Skin epidermis (tissue), 12 donors: ENCODE results near the gene MAD1L1.
"Not testable (repeated sequence)": the region's sequence is repeated elsewhere in the genome, so short reads cannot be mapped to it uniquely, and the experiment has no call there.

Experiments
- H3K27ac ChIP-seq, 21 experiments: fragments of 200-600 bp; sonication (generic) in 11 of 21; one replicate each; pipeline ENCODE4 v1.5.0; 2020; ENCODE audit warnings: mild to moderate bottlenecking in 3 of 21, inconsistent platforms in 2 of 21, moderate library complexity in 2 of 21
- H3K4me3 ChIP-seq, 7 experiments: fragments of 200-600 bp; sonication (generic) in 2 of 7; one replicate each; pipeline ENCODE4 v1.5.0; 2020; ENCODE audit warnings: inconsistent platforms in 2 of 7, mild to moderate bottlenecking in 2 of 7, moderate library complexity in 1 of 7

The MAD1L1 gene

GRCh38 chr7:1939434-1940401 lies 293.0 kb downstream of the MAD1L1 start:
- H3K4me3 ChIP-seq, result peak overlapping the region; percentile 13 to 42 (median 27)
- peak overlapping the region in 20 of 21 experiments; percentile 45 to 97 (median 82) for H3K27ac ChIP-seq

- Histone ChIP-seq H3K27ac (peak overlapping the region in 16 of 21 experiments; percentile 52 to 97 (median 85)), H3K4me3 (peak overlapping the region in 6 of 7 experiments; percentile 13 to 42 (median 32))
Observed at GRCh38 chr7:1938788-1939433, 293.8 kb downstream of the MAD1L1 start.

GRCh38 chr7:1937252-1937605 lies 295.5 kb downstream of the MAD1L1 start:
- no peak overlapping the region for H3K27ac ChIP-seq

GRCh38 chr7:1936531-1937251 lies 296.1 kb downstream of the MAD1L1 start:
- Histone ChIP-seq H3K4me3 (no peak overlapping the region), H3K27ac (no peak overlapping the region)

More at GRCh38 chr7:1937252-1937605, 295.5 kb downstream of the MAD1L1 start:
- H3K4me3 ChIP-seq, result no peak overlapping the region

- Histone ChIP-seq H3K4me3 (no peak overlapping the region), H3K27ac (no peak overlapping the region)
Observed at GRCh38 chr7:1936006-1936310, 296.8 kb downstream of the MAD1L1 start.

- Histone ChIP-seq H3K4me3 (no peak overlapping the region), H3K27ac (no peak overlapping the region)
Observed at GRCh38 chr7:1935176-1936005, 297.4 kb downstream of the MAD1L1 start.

- Histone ChIP-seq H3K27ac (no peak overlapping the region), H3K4me3 (no peak overlapping the region)
Observed at GRCh38 chr7:1934756-1935155, 298.0 kb downstream of the MAD1L1 start.

GRCh38 chr7:1934017-1934416 lies 298.7 kb downstream of the MAD1L1 start:
- no peak overlapping the region for H3K27ac ChIP-seq
- no peak overlapping the region for H3K4me3 ChIP-seq

- Histone ChIP-seq H3K27ac (no peak overlapping the region), H3K4me3 (no peak overlapping the region)
Observed at GRCh38 chr7:1933066-1933750, 299.5 kb downstream of the MAD1L1 start.

GRCh38 chr7:1931951-1932270 lies 300.8 kb downstream of the MAD1L1 start:
- no peak overlapping the region for H3K27ac ChIP-seq
- H3K4me3 ChIP-seq, result no peak overlapping the region

- no peak overlapping the region for H3K27ac ChIP-seq
Observed at GRCh38 chr7:1931256-1931950, 301.3 kb downstream of the MAD1L1 start.

GRCh38 chr7:1930381-1931065 lies 302.2 kb downstream of the MAD1L1 start:
- H3K27ac ChIP-seq, result no peak overlapping the region

More at GRCh38 chr7:1931256-1931950, 301.3 kb downstream of the MAD1L1 start:
- no peak overlapping the region for H3K4me3 ChIP-seq

GRCh38 chr7:1929349-1929925 lies 303.3 kb downstream of the MAD1L1 start:
- not testable (repeated sequence) for H3K4me3 ChIP-seq, H3K27ac ChIP-seq

More at GRCh38 chr7:1930381-1931065, 302.2 kb downstream of the MAD1L1 start:
- no peak overlapping the region for H3K4me3 ChIP-seq

GRCh38 chr7:1928645-1929348 lies 303.9 kb downstream of the MAD1L1 start:
- no peak overlapping the region for H3K27ac ChIP-seq

GRCh38 chr7:1927937-1928644 lies 304.7 kb downstream of the MAD1L1 start:
- H3K27ac ChIP-seq, result no peak overlapping the region

More at GRCh38 chr7:1928645-1929348, 303.9 kb downstream of the MAD1L1 start:
- no peak overlapping the region for H3K4me3 ChIP-seq

GRCh38 chr7:1926908-1927306 lies 305.8 kb downstream of the MAD1L1 start:
- H3K27ac ChIP-seq, result peak overlapping the region in 1 of 21 experiments; percentile 10
- H3K4me3 ChIP-seq, result no peak overlapping the region

More at GRCh38 chr7:1927937-1928644, 304.7 kb downstream of the MAD1L1 start:
- H3K4me3 ChIP-seq, result no peak overlapping the region
